ENCODE results near the gene SAT2. TPM values are rescaled to one million over a fixed set of nuclear protein-coding genes. Genes with fewer than 3 reads are reported as not detected.

SAT2 gene
- total RNA-seq (2022; extraction: Qiagen RNA extraction), result 64.3 to 90.5 TPM (median 85.4 TPM) in 5 replicates

DNA sequence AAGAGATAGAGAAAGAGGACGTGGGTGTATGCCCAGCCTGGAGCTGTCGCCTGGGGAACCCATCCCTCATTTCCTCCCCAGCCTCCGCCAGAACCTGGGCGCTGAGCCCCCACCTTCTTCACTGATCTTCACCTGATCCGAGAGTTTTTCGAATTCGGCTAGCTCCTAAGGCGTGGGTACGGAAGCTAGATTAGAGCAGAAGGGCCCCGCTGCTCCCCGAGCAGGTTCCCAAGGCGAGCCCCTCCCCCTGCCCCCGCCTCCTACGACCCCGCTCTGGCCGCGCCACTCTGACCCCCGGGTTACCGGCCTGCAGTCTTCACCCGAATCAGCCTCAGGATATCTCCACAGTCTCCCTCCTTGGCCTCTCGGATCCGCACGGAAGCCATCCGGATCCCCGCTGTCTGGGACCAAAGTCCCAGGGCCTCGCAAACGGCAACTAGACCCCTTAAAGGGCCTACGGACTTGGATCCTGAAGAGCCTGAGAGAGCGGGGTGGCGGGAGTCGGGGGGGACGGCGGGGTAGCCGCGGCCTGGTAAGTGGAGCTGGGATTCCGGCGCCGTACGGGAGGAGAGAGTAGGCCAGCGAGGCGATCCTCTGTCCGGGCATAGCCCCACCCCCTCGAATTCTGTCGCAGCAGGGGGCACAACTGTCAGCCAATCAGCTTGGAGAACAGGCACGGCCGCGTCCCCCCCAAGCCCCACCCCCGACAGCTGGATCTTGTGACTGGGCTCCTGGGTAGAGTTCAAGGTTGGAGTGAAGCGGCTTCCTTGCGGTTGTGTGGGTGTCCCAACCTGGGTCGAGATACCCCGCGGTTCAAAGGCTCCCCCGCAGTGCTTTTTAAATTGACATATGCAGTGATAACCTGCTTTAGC is at the start of gene SAT2:
Gene SAT2, minus strand, starts transcription at position 572 of the 872 bp plus-strand sequence. Its CDS starts 186 bp downstream, at position 386.

DNA sequence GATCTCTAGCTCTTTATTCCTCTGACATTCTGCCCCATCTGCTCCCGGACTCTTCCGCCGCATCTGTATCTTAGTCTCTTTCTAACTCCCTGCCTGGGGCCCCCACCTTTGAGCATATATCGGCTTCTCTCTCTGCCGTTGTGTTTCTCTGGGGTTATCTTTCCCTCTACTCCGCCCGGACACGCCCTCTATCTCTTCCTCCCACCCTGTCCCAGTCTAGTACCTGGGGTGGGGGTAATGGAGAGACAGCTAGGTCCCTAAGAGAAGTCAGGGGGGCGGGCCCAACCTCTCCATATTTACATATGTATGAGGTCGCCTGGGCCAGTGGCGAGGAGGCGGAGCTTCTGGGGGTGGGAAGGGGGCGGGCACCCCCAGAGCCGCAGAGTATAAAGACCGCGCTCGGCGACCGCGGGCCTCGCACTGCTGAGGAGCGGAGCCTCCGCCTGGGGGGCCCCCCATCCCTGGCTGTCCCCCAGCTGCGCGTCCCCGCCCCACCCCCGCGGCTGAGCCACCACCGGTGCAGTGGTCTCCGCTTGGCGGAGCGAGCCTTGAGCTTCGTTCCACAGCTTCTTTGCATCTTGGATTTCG is 23.0 kb upstream of the SAT2 start, which contains the start of gene ATP1B2:
Gene ATP1B2, plus strand, starts transcription at position 418 of the 588 bp plus-strand sequence. CDS start 593 bp downstream, outside the sequence.

DNA sequence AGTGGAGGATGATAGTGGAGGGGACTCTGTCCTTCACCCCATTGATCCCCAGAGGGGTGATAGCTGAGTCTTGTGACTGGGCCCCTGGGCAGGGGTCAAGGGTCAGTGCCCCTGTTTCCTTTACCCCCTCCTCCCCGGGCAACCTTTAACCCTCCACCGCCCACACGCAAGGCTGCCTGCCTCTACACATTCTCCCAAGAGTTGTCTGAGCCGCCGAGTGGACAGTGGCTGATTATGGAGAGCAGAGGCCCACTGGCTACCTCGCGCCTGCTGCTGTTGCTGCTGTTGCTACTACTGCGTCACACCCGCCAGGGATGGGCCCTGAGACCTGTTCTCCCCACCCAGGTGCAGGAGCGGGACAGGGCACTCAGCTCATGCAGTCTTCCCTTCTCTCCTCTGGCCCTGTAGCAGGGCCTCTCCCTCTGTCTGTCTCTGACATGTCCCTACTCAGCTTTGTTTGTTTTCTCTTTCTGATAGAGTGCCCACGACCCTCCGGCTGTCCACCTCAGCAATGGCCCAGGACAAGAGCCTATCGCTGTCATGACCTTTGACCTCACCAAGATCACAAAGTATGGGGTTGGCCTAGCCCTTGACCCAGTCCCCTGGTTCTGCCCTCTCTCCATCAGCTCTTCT is 2.4 kb upstream of the SAT2 start, which contains the start of gene SHBG:
Gene SHBG, plus strand, starts transcription at position 197 of the 633 bp plus-strand sequence. Its CDS starts 38 bp downstream, at position 235.

DNA sequence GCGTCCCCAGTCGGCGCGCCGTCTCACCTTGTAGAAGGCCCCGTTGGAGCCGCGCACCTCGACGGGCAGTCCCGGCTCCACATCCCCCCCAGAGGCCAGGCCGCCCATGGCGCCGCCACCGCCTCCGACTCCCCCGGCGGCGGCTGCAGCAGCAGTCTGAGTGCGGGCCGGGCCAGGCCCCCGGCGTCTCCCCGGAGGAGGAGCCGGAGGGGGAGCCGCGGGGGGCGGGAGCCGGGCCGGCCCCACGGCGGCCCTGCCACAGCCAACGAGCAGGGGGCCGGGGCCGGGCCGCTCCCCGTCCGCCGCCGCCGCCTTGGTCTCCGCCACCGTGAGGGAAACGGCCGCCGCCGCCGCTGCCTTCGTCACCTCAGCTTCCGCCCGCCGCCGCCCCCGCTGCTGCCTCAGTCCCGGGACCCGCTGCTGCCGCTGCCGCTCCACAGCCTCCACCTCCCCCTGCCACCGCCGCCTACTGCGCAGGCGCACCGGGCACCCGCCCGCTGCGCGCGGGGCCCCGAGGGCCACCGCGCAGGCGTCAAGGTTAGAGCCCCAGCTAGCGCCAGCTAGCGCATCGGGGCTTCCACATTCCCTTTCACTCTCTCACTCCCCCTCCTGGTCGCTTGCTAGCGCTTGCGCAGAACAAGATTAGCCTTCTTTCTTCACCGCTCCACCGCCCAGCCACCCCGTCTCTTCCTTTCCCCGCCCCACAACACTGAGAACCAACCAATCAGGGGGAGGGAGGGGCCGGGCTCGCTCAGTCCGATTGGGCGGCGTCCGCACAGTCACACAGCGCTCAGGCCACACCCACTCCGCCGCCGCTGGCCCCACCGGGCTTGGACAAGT is 13.0 kb downstream of the SAT2 start, which contains the start of gene FXR2:
Gene FXR2, minus strand, starts transcription at position 473 of the 840 bp plus-strand sequence. Its CDS starts 365 bp downstream, at position 108.

DNA sequence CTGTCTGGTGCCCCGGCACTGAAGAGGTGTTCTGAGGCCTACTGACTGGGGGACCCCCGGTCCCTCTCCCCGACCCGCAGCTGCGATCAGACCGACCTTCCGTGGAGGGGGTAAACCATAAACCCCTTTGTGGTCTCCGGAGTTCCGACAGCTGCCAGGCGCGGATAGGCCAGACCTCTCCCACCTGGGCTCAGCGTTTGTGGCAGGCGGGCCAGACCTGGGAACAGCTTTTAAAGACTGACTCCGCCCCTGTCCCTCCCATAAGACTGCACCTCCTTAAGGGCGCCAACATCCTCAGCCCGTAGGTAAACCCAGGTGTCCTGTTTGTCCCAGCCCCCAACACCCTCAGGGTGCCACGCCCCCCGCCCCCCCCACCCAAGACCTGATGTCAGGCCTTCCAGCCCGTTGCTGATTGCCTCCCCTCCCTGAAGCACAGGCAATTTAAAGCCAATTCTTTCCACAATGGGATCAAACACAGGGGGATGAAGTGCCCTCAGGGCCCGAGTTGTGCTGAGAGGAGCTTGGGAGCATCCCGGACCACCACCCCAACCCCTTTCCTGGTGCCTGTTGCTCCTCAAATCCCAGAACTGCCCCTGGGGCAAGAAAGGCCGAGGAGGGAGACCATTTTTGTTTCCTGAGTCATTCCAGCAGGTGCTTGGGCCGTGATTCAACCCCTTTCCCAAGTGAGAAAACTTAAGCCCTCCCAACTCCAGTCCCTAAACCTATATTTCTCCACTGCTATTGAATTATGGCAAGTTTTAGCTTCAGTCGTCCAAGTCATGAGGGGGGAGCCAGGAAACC is 37.5 kb downstream of the SAT2 start, which contains the start of gene SOX15:
Gene SOX15, minus strand, starts transcription at position 204 of the 801 bp plus-strand sequence. CDS start 418 bp downstream, outside the sequence.

DNA sequence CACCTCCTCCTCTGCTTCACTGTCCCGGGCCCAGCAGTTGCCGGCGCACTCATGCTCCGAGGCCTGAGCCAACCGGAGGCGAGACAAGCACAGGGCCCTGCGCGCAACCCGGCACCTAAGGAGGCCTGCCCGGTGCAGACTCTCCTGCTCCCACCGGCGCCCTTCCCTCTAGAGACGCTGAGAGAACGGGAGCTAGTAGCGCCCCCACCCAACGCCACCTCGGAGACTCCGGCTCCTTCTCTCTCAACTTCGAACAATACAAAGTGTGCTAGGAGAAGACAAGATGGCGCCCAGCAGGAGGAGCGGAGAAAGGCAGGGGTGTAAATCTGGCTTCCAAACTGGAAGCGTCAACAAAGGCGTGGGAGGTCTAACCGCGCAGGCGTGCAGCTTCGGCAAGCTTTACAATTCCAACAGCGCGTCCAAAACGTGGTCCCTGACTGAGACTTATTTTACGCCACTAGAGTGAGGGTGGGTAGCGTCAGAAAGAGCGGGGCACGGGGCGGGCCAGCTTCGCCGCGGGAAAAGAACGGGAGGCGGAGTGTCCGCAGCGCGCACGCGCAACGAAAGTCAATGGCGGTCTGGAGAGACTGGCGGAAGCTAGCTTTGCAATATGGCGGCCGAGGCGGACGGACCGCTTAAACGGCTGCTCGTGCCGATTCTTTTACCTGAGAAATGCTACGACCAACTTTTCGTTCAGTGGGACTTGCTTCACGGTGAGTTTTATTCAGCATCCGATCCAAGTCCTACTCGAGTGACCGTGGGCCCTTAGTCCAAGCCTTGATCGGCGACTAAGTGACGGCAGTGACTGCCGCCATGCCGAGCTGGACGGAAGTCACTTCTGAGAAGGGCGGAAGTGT is 44.1 kb downstream of the SAT2 start, which contains the start of gene MPDU1:
Gene MPDU1, plus strand, starts transcription at position 600 of the 857 bp plus-strand sequence. Its CDS starts 11 bp downstream, at position 611.

DNA sequence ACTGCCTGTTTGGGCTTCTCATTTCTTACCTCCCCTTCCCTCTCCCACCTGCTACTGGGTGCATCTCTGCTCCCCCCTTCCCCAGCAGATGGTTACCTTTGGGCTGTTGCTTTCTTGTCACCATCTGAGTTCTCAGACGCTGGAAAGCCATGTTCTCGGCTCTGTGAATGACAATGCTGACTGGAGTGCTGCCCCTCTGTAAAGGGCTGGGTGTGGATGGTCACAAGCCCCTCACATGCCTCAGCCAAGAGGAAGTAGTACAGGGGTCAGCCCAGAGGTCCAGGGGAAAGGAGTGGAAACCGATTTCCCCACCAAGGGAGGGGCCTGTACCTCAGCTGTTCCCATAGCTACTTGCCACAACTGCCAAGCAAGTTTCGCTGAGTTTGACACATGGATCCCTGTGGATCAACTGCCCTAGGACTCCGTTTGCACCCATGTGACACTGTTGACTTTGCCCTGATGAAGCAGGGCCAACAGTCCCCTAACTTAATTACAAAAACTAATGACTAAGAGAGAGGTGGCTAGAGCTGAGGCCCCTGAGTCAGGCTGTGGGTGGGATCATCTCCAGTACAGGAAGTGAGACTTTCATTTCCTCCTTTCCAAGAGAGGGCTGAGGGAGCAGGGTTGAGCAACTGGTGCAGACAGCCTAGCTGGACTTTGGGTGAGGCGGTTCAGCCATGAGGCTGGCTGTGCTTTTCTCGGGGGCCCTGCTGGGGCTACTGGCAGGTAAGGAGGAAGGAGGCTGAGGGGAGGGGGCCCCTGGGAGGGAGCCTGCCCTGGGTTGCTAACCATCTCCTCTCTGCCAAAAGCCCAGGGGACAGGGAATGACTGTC is 48.4 kb downstream of the SAT2 start, which contains the start of gene CD68:
Gene CD68, plus strand, starts transcription at position 638 of the 833 bp plus-strand sequence. Its CDS starts 40 bp downstream, at position 678.

Other genes starting within 250 kb of the SAT2 start
- 1.3 to 2.0 TPM (median 1.7 TPM) in 5 replicates for gene TNK1, start 246.7 kb downstream of the SAT2 start, total RNA-seq (2022; extraction: Qiagen RNA extraction)
- 37.4 to 45.9 TPM (median 43.5 TPM) in 5 replicates for gene PLSCR3, start 233.3 kb downstream of the SAT2 start, total RNA-seq (2022; extraction: Qiagen RNA extraction)
- 177 to 231 TPM (median 209 TPM) in 5 replicates for gene TMEM256, start 223.7 kb downstream of the SAT2 start, total RNA-seq (2022; extraction: Qiagen RNA extraction)
- 12.1 to 21.2 TPM (median 19.3 TPM) in 5 replicates for gene NLGN2, start 220.0 kb downstream of the SAT2 start, total RNA-seq (2022; extraction: Qiagen RNA extraction)
- 0.13 TPM in 1 of 5 replicates, not detected in the others for gene SPEM1, start 207.5 kb downstream of the SAT2 start, total RNA-seq (2022; extraction: Qiagen RNA extraction)
- 0.05 to 0.10 TPM (median 0.08 TPM) in 4 of 5 replicates, not detected in the other for gene SPEM2, start 202.2 kb downstream of the SAT2 start, total RNA-seq (2022; extraction: Qiagen RNA extraction)
- gene SPEM3, start 199.0 kb downstream of the SAT2 start, total RNA-seq (2022; extraction: Qiagen RNA extraction), result 0.04 to 0.06 TPM in 2 of 5 replicates, not detected in the others
- gene TMEM102, start 192.4 kb downstream of the SAT2 start, total RNA-seq (2022; extraction: Qiagen RNA extraction), result 11.2 to 15.4 TPM (median 13.9 TPM) in 5 replicates
- 0.92 to 1.6 TPM (median 1.4 TPM) in 5 replicates for gene FGF11, start 188.3 kb downstream of the SAT2 start, total RNA-seq (2022; extraction: Qiagen RNA extraction)
- gene CHRNB1, start 182.8 kb downstream of the SAT2 start, total RNA-seq (2022; extraction: Qiagen RNA extraction), result 5.2 to 9.8 TPM (median 8.8 TPM) in 5 replicates
- gene ZBTB4, start 148.2 kb downstream of the SAT2 start, total RNA-seq (2022; extraction: Qiagen RNA extraction), result 19.8 to 26.8 TPM (median 24.2 TPM) in 5 replicates
- not detected in 5 replicates for gene SLC35G6, start 146.4 kb downstream of the SAT2 start, total RNA-seq (2022; extraction: Qiagen RNA extraction)
- 65.7 to 84.9 TPM (median 82.6 TPM) in 5 replicates for gene POLR2A, start 143.5 kb downstream of the SAT2 start, total RNA-seq (2022; extraction: Qiagen RNA extraction)
- gene TNFSF12, start 78.8 kb downstream of the SAT2 start, total RNA-seq (2022; extraction: Qiagen RNA extraction), result 9.8 to 14.0 TPM (median 12.8 TPM) in 5 replicates
- gene TNFSF13, start 69.1 kb downstream of the SAT2 start, total RNA-seq (2022; extraction: Qiagen RNA extraction), result 0.61 to 0.79 TPM (median 0.68 TPM) in 5 replicates
- 97.6 to 109 TPM (median 105 TPM) in 5 replicates for gene SENP3, start 65.9 kb downstream of the SAT2 start, total RNA-seq (2022; extraction: Qiagen RNA extraction)
- 30.8 to 38.1 TPM (median 35.8 TPM) in 5 replicates for gene CD68, start 48.2 kb downstream of the SAT2 start, total RNA-seq (2022; extraction: Qiagen RNA extraction)
- gene MPDU1, start 44.0 kb downstream of the SAT2 start, total RNA-seq (2022; extraction: Qiagen RNA extraction), result 112 to 141 TPM (median 120 TPM) in 5 replicates
- 0.33 to 0.44 TPM (median 0.41 TPM) in 4 of 5 replicates, not detected in the other for gene SOX15, start 37.7 kb downstream of the SAT2 start, total RNA-seq (2022; extraction: Qiagen RNA extraction)
- 51.9 to 64.2 TPM (median 60.4 TPM) in 5 replicates for gene FXR2, start 12.9 kb downstream of the SAT2 start, total RNA-seq (2022; extraction: Qiagen RNA extraction)
- 0.35 to 1.0 TPM (median 0.66 TPM) in 5 replicates for gene SHBG, start 2.3 kb upstream of the SAT2 start, total RNA-seq (2022; extraction: Qiagen RNA extraction)
- 0.14 to 0.40 TPM (median 0.21 TPM) in 5 replicates for gene ATP1B2, start 23.1 kb upstream of the SAT2 start, total RNA-seq (2022; extraction: Qiagen RNA extraction)
- 49.0 to 53.9 TPM (median 51.0 TPM) in 5 replicates for gene TP53, start 59.7 kb upstream of the SAT2 start, total RNA-seq (2022; extraction: Qiagen RNA extraction)
- 33.2 to 50.4 TPM (median 45.9 TPM) in 5 replicates for gene WRAP53, start 60.7 kb upstream of the SAT2 start, total RNA-seq (2022; extraction: Qiagen RNA extraction)
- 1.1 to 1.6 TPM (median 1.5 TPM) in 5 replicates for gene EFNB3, start 77.4 kb upstream of the SAT2 start, total RNA-seq (2022; extraction: Qiagen RNA extraction)
- 0.01 to 0.05 TPM (median 0.01 TPM) in 3 of 5 replicates, not detected in the others for gene DNAH2, start 89.9 kb upstream of the SAT2 start, total RNA-seq (2022; extraction: Qiagen RNA extraction)
- gene KDM6B, start 206.4 kb upstream of the SAT2 start, total RNA-seq (2022; extraction: Qiagen RNA extraction), result 14.0 to 19.7 TPM (median 16.6 TPM) in 5 replicates
- gene TMEM88, start 227.2 kb upstream of the SAT2 start, total RNA-seq (2022; extraction: Qiagen RNA extraction), result 0.27 to 1.9 TPM (median 0.92 TPM) in 5 replicates
- gene NAA38, start 229.7 kb upstream of the SAT2 start, total RNA-seq (2022; extraction: Qiagen RNA extraction), result 178 to 250 TPM (median 228 TPM) in 5 replicates
- gene CYB5D1, start 230.2 kb upstream of the SAT2 start, total RNA-seq (2022; extraction: Qiagen RNA extraction), result 20.3 to 23.4 TPM (median 21.5 TPM) in 5 replicates